GM19025 (cell line): ENCODE data around the gene PLA2G2F.
A peak's percentile ranks its signal among the peaks of the same experiment; 100 is the strongest.

Experiments used
- ATAC-seq: cut with Tn5 transposase; IDR thresholded peaks from one replicate; pipeline ENCODE4 v1.9.1; 2021; ENCODE audit warnings: mild to moderate bottlenecking, low read depth, moderate library complexity; ENCODE audit not compliant: unreplicated experiment

Gene PLA2G2F

DNA sequence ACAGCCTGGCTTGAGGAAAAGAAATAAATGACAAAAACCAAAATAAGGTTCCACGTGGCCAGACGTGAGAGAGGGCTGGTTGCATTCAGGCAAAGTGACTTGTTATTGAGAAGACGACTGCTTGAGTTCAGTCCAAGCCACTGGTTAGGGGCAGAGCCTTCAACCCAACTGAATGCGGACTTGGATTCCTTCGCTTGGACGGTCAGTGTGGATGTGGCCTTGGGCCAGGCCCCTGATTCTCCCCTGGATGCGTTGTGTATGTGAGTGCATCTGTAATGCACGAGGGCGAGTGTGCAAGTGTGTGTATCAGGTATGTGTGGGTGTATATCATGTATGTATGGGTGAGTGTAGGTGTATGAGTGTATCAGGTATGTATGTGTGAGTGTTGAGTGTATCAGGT is 1.9 kb downstream of the PLA2G2F start:
- no peak for ATAC-seq

DNA sequence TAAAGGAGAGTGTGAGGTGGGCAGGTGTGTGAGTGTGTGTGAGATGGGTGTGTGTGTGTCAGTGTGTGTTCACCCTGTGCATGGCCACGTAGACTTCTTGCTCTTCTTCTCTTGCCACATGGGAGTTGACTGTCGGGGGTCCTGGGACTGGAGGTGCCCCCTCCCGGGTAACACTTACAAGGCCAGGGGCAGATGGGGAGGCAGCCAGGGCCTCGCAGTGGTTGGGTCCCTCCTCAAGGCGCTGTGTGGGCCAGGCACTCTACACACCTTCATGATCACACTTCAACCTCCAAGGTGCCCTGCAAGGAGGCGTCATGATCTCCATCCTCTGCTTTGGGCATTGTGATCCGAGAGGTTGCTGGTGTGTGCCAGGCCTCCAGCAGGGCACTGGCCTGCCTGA is 2.3 kb downstream of the PLA2G2F start:
- no peak for ATAC-seq

DNA sequence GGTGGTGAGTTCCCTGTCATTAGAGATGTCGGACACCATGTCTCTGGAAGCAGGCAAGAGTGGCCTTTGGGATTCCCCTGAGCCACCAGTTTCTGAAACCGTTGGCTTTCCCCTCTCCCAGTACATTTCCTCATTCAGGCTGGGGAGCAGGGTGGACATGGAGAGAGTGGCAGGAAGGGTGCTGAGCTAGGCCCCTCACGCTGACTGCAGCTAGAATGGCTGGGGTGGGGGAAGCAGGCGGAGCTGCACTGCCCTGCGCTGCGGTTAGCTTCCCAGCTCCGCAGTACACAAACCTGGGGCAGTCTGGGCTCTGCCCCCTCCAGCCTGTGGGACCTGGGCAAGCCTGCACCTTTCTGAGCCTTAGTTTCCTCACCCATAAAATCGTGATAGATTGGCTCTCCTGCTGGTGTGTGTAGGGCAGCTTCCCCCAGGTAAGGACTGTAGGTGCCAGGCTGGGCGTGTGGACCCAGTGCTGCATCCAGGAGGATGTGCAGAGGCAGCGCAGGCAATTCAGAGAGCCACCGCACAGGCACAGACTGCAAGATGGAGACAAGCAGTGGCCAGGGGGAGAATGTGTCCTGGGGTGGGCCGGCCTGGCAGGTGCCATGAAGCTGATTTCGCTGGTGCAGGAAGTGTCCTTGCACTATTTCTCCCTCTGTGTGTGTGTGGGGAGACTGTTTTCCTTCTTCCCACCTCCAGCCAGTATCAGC is 3.0 kb downstream of the PLA2G2F start:
- ATAC-seq, result no peak

DNA sequence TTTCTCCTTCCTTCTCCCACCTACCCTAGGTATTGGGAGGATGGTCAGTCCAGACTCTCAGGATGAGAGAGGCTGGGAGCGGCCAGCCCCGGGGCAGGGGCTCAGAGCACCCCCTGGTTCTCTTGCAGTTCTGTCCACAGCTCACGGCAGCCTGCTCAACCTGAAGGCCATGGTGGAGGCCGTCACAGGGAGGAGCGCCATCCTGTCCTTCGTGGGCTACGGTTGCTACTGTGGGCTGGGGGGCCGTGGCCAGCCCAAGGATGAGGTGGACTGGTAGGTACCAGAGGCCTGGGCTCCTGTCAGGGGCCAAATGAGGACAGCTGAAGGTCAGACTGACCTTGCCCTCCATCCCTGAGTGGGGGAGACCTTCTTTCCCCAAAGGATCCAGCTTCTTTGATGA is 4.2 kb downstream of the PLA2G2F start:
- ATAC-seq, result no peak

DNA sequence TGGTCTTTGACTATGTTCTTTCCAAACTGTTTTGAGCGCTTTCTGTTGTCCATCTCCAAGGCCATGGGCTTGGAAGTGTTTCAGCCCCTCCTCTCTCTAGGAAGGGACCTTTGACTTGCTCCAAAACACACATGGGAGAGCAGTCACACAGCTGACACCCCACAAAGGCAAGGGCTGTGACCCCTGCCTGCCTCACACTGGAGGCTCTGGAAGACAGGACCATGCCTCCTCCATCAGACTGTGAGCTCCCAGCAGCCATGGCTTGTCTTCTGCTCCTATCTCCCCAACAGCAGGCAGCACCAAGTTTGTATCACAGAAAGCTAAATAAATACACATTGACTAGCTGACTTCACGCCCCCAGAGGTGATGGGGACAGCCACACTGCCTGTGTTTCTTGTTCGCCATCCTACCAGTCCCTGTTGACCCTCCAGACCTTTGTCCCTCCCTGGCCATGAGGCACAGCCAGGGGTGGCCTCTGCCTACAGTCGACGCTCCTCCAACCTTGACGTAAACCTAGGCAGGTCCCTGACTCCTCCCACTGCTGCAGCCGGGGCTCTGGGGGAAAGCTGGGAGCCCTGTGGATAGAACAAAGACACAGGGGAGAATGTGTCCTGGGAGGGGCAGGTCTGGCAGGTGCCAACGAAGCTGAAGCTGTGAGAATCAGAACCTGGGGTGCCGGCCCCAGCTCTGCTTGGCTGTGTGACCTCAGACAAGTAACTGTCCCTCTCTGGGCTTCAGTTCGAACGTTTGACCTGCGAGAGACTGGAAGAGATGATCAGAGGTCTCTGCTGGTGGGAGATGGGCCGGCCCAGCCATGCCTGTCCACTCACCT is 4.8 kb downstream of the PLA2G2F start:
- ATAC-seq, result no peak

DNA sequence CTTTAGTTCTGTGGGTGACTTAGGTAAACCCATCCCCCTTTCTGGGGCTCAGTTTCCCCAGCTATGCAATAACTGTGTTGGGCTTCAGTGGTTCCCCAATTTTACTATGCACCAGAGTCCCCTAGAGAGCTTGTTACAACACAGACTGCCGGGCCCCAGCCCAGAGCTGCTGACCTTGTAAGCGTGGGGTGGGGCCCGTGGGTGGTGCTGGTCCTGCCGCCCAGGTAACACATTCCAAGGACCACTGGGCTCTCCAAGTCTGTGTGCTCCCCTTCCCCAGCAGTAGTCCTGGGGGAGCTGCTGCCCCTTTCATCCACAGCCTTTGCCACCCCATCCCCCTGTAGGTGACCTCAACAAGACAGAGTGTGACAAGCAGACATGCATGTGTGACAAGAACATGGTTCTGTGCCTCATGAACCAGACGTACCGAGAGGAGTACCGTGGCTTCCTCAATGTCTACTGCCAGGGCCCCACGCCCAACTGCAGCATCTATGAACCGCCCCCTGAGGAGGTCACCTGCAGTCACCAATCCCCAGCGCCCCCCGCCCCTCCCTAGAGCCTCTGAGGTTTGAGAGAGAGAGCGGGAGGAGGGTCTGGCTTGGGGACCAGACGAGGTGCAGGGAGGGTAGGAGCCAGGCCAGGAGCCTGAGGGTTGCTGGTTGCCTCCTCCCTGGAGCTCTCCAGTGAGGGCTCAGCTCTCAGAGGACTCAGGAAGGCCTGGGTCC is 8.9 kb downstream of the PLA2G2F start:
- no peak for ATAC-seq

DNA sequence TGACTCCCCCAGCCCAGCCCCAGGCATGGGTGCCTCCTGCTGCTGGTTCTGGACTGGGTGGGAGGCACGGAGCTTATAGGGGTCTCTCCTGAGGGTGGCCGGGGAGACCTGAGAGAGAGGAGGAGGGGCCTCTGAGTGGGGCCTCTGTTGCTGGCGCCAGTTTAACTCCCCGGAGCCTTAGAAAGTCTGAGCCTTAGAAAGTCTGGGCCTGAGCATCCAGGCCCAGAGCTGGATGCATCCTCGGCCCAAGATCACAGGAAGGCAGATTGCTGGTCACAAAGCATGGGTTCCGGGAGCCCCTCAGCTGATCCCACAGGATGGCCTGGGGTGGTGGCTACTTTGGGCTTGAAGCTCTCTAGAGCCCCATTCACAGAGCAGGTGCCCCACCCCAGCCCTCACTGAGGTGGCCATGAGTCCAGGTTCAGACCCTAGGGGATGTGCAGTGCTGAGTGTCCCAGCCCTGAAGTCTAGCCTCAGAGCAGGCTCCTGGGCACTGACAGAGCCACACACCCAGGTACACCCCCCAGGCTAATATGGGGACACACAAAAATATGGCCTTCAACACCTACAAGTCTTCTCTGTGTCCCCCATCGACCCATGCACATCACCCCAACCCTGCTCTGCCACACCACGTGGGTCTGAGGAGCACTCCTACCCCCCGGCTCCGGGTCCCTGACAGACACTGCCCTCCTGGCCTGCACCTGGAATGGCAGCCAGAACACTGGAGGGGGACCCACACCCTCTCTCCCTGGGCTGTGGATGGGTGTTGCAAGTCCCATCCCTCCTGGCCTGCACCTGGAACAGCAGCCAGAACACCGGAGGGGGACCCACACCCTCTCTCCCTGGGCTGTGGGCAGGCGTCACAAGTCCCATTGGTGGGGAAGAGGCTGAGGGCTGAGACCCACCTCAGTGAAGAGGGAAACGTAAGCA is 9.7 kb downstream of the PLA2G2F start:
- no peak for ATAC-seq

DNA sequence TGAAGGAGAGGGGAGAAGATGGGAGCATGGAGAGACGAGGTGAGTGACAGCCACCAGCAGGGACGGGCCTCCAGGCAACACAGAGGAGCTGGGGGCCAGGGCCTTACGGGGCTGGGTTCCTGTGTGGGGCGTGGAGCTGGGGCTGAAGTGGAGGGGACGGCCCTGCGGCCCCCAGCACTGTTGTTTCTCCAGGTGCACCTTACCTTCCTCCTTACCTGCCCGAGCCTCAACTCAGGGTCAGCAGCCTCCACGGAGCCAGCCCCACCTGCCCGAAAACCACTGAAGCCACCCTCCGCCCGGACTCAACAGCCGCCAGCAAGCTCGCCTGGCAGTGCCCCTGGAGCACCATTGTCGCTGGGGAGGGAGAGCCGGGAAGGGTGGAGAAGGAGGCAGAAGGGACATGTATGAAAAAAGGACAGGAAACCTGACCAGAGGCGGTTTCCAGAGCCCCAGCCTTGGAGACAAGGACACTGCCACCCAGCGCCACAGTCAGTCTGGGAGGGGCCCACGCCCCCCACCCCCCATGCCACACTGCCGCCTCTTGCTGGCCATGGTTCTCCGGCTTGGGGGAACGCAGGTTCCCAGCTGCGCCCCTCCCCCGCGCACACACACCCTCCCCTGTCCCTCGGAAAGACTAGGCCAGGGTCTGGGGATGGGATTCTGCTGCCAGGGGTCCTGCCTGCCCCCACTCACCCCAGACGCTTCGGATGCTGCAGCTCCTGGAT is 10.6 kb downstream of the PLA2G2F start:
- ATAC-seq, result no peak

DNA sequence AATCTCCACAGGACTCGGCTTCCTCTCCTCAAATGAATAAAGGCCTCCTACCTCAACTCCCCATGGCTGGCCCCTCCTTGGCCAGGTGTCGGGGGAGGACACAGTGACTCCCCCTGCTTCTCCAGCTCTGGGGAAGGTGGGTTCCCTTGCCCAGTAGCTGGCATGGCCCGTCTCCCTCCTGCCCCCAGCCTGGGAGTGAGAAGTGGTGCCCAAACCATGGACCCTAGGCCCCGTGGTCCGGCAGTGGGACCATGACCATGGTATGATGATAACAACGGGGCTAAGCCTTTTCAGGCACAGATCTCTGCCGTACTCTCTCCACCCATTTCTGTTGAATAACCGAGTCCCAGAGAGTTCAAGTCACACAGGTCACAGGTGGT is 11.2 kb downstream of the PLA2G2F start:
- ATAC-seq, result no peak

DNA sequence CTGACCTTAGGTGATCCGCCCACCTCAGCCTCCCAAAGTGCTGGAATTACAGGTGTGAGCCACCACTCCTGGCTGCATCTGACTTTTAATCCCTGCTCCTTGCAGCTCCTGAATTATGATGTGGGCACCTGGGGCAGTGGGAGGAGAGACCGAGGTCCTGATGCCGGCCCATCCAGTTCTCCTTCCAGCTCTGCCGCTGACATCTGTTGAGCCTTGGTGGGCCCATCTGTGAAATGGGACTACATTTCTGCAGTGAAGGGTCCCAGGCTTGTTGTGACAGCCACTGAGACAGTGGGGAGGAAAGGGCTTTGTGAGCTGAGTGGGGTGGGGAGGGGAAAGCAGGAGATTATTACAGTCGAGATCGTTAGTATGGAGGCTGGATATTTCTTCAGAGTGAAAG is 11.8 kb downstream of the PLA2G2F start:
- ATAC-seq, result no peak

DNA sequence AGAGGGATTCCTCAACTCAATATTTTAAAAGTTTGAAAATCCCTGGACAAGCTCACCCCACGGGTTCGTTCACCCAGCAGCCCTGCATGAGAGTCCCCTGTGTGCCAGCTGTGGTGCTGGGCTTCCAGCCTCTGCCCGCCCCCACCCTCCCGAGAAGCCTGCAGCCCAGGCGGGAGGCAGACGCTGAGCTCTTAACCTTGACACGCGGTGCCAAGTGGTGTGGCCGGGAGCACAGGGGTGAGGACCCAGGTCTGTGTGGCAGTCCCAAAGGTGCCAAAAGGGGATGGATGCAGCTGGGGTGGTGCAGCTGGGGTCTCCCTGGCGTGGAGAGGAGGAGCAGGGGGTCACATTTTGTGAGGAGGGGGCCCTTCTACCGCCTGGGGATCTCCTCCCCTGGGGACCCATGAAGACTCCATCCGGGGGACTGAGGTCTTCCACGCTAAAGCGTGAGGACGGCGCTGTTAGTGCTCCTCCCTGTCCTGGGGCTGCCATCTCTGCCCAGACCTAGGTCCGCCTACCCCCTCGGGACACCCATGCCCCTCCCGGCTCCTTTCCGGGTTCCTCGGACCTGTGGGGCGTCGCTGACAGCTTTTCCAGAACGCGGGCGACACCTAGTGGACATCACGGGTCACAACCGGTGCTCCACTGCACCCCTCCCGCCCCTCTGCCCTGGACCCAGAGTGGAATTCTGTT is 12.9 kb downstream of the PLA2G2F start:
- peak; percentile 63 for ATAC-seq

DNA sequence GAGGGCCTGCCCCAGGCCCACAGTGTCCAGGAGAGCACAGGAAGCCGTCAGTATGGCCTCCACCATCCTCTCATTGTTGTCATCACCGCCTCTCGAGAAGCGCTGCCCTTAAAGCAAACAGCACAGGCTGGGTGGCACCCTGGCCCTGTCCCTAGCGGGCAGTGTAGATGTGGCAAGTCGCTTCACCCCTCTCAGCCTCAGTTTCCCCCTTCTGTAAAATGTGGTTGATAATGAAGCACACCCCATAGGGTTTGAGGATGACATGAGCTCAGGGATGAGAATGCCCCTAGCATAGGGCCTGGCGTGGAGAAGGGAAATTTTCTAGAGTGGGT is 13.4 kb downstream of the PLA2G2F start:
- no peak for ATAC-seq

DNA sequence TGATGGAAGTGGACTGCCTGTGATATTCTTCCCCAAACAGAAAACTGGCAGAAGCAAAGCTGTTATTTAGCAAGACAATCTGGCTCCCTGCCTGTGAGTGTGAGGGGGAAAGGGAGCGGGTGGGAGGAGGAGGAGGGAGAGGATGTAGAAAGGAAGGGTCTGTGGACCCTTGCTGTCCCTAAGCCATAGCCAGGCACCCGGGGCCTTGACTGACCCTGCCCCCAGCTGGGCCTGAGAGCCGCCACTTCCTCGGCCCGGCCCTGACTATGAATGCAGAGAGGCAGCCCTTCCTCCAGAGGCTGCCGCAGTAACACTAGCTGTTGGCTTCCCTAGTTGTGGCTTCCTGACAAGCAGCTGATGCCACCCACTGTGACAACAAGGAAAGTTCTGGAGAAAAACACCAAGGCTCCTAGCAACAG is 13.9 kb downstream of the PLA2G2F start:
- ATAC-seq, result no peak

DNA sequence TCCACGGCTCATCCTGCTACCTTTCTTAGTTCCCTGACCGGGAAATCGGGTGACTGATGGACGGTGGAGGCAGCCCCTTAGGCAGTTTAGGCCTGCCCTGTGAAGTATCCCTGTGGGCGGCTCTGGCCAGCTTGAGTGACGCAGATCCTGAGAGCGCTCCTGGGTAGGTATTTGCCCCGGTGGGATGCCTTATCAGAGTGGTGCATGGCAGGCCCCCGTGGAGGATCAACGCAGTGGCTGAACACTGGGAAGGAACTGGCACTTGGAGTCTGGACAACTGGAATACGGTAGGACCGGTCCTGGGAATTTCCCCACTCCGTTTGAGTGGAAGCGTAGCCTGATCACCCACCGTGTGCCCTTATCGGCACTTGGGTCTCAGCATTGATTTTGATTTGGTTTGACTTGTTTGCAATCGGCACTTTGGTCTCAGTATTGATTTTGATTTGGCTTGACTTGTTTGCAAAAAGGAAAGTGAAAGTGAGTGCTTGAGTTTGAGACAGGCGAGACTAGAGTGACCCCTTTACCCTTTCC is 15.2 kb downstream of the PLA2G2F start:
- ATAC-seq, result no peak

DNA sequence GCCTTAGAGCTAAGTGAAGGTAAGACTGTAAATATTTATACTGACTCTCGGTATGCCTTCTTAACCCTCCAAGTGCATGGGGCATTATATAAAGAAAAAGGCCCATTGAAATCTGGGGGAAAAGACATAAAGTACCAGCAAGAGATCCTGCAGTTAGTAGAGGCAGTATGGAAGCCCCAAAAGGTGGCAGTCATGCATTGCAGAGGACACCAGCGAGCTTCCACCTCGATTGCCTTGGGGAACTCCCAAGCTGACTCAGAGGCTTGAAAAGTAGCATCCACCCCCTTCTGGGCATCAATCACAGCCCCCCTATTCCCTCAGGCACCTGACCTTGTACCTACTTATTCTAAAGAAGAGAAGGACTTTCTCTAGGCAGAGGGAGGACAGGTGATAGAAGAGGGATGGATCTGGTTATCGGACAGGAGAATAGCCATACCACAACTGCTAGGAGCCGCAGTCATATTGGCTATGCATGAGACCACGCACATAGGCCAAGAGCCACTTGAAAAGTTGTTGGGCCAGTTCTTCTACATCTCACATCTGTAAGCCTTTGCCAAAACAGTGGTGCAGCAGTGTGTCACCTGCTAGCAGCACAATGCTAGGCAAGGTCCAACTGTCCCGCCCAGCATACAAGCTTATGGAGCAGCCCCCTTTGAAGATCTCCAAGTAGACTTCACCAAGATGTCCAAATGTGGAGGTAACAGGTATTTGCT is 19.4 kb downstream of the PLA2G2F start:
- ATAC-seq, result no peak

DNA sequence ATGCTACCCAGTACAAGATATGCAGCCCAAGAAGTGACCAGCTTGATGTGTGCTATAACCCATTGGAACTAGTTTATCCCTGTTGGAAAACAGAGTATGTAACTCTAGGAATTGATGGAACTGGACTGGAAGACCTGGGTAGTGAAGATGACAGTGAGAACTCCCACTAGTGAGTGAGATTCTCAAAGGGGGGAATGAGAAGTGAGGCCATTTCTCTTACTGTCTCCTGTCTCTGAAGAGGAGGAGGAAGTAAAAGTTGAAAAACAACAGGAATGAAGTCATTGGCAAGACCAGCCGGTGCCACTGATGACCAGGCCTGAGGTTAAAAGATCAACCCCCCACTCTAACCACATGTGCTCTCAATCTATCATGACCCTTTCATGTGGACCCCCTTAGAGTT is 20.9 kb downstream of the PLA2G2F start:
- no peak for ATAC-seq

DNA sequence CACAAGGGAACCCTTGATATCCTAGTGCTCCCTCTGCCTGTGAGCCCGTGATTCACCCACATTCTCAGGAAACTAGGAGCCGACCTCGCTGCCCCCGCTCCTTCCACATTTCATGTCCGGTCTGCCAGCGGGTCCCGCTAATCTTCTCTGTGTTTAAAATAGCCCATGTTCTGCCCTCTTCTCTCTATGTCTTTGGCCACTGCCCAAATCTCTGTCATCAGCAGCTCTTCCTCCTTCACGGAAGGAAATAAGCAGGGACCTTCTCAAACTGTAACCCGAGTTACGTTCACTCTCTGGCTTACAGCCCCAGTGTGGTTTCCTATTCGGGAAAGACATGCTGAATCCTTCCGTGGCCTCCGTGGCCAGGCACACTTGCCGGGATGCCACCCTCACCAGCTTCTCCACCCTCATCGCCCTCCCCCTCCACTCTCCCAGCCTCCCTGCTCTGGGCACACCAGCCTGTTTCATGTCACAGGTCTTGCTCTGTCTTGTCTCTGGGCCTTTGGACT is 25.6 kb downstream of the PLA2G2F start:
- ATAC-seq, result no peak

DNA sequence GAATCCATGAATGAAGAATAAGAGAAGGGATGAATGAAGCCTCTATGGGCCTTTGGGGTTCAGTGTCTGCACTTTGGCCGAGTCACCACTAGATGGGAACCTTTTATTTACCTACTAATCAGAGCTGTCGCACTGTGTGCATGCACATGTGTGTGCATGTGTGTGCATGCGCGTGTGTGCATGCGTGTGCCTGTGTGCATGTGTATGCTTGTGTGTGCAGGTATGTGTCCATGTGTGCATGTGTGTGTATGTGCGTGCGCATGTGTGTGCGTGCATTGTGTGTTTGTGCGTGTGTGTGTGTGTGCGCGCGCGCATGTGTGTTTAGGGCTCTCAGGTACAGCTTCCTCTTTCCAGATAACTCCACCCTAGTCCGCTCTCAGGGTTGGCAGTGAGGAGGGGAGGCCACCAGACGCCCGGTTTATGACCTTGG is 26.4 kb downstream of the PLA2G2F start:
- no peak for ATAC-seq
